AG04450 (cell line): ENCODE measurements around the gene STRN3. TPM values are rescaled to one million over a fixed set of nuclear protein-coding genes. Genes with fewer than 3 reads are reported as not detected.
"Not testable (repeated sequence)": the region's sequence is repeated elsewhere in the genome, so short reads cannot be mapped to it uniquely, and the experiment has no call there.

Source experiments
- CTCF ChIA-PET: fragments of 300-600, 350-600 bp; formaldehyde crosslinking; extraction: SDS; loops from one replicate; lab custom pipeline; 2022; ENCODE audit warnings: antibody characterized with exemption, inconsistent platforms; lab: Charles Lee
- POLR2A ChIA-PET: fragments of 350-600 bp; formaldehyde crosslinking; extraction: SDS; loops from one replicate; lab custom pipeline; 2021; ENCODE audit warnings: antibody characterized with exemption, inconsistent platforms; lab: Yijun Ruan, JAX
- DNase-seq: peaks from one replicate; pipeline ENCODE4 v3.0.0-alpha.2; 2011; ENCODE audit warnings: low read depth, low spot score
- H3K27ac ChIP-seq: one replicate; pipeline ENCODE4 v1.5.1; 2012; ENCODE audit warnings: low read depth, low read length, control low read depth
- H3K27me3 ChIP-seq: one replicate; pipeline ENCODE4 v1.6.0; 2012; ENCODE audit warnings: low read length; ENCODE audit not compliant: control insufficient read depth, insufficient read depth
- H3K4me3 ChIP-seq: 2 replicates; pipeline ENCODE4 v1.5.1; 2011; ENCODE audit warnings: mild to moderate bottlenecking, low read depth, low read length, control low read depth
- H3K9me3 ChIP-seq: 2 replicates; pipeline ENCODE4 v1.5.1; 2012; ENCODE audit warnings: low read length; ENCODE audit not compliant: control insufficient read depth, insufficient read depth
- polyA plus RNA-seq: library from polyadenylated mRNA; depleted of rRNA; stranded (reverse); fragments of >200 nt; gene quantifications from 2 replicates; pipeline ENCODE4 v1.2.3, GENCODE V29; 2011
- TF ChIP-seq, protein P1 (sequence below): IDR thresholded peaks from 2 replicates; pipeline ENCODE4 v1.5.1; 2011; ENCODE audit warnings: low read depth, low read length, control low read depth, inconsistent platforms

The STRN3 gene
- polyA plus RNA-seq, 1 experiment = 41.1 TPM

DNA sequence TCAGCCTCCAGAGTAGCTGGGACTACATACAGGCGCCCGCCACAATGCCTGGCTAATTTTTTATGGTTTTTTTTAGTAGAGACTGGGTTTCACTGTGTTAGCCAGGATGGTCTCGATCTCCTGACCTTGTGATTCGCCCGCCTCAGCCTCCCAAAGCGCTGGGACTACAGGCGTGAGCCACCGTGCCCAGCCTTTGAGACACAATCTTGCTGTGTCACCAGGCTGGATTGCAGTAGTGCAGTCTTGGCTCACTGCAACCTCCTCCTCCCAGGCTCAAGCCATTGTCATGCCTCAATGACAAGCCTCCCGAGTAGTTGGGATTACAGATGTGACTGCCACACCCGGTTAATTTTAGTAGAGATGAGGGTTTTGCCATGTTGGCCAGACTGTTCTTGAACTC lies 21.3 kb upstream of the STRN3 start:
- TF ChIP-seq, protein P1, sequence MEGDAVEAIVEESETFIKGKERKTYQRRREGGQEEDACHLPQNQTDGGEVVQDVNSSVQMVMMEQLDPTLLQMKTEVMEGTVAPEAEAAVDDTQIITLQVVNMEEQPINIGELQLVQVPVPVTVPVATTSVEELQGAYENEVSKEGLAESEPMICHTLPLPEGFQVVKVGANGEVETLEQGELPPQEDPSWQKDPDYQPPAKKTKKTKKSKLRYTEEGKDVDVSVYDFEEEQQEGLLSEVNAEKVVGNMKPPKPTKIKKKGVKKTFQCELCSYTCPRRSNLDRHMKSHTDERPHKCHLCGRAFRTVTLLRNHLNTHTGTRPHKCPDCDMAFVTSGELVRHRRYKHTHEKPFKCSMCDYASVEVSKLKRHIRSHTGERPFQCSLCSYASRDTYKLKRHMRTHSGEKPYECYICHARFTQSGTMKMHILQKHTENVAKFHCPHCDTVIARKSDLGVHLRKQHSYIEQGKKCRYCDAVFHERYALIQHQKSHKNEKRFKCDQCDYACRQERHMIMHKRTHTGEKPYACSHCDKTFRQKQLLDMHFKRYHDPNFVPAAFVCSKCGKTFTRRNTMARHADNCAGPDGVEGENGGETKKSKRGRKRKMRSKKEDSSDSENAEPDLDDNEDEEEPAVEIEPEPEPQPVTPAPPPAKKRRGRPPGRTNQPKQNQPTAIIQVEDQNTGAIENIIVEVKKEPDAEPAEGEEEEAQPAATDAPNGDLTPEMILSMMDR = no peak
- Histone ChIP-seq H3K9me3 (no peaks in the 10 kb centered on the region), H3K27me3 (no peaks in the 10 kb centered on the region), H3K4me3 (no peak overlapping the region), H3K27ac (no peak overlapping the region)
- no peak for DNase-seq
- POLR2A ChIA-PET = no interaction called here
- CTCF ChIA-PET = interaction anchor here (0.7 kb wide), 2 partner anchors 9 to 36 kb away, joined by 4 to 7 read pairs; no protein-coding TSS in a partner anchor

DNA sequence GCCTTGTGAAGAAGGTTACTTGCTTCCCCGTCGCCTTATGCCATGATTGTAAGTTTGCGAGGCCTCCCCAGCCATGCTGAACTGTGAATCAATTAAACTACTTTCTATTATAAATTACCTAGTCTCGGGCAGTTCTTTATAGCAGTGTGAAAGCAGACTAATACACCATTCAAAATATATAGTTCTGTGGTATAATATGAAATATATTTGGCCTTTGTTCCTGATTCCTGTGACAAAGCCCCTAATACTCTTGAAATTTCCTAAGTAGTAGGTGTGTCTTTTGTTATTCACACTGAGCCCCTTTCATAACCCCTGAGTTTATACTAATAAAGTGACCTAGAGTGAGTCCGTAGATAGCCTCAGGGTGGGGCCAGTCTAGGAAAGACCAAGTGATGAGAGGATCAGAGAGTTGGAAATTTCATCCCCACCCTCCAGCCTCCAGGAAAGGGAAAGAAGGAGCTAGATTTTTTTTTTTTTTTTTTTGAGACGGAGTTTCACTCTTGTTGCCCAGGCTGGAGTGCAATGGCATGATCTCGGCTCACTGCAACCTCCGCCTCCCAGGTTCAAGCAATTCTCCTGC lies 19.4 kb upstream of the STRN3 start:
- H3K9me3 ChIP-seq = no peaks in the 10 kb centered on the region
- no peak for DNase-seq
- CTCF ChIA-PET = no interaction called here
- POLR2A ChIA-PET = no interaction called here
- no peaks in the 10 kb centered on the region for H3K27me3 ChIP-seq
- H3K4me3 ChIP-seq = no peak overlapping the region
- TF ChIP-seq, protein P1 = no peak
- H3K27ac ChIP-seq = no peak overlapping the region

DNA sequence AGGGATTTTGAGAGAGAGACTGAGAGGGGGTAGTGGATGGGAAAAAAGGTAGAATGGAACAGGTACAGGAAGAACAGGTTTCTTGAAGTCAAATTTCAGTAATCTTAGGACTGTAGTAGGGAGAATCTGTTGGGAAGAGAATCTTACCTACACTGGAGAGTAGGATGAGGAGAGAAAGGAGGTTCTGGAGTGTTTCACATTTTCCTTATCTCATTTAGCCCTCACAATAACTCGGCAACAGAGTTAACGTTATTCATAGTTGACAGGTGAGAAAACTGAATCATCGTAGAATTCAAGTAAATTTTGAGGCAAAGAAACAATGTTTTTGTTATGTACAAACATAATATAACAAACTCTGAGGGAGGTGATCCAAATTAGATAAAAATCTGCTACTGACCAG lies 17.2 kb upstream of the STRN3 start:
- H3K27me3 ChIP-seq = no peaks in the 10 kb centered on the region
- CTCF ChIA-PET = no interaction called here
- H3K27ac ChIP-seq = no peak overlapping the region
- TF ChIP-seq, protein P1 = no peak
- DNase-seq = no peak
- POLR2A ChIA-PET = interaction anchor here (0.5 to 1.1 kb wide), 2 partner anchors 17 to 338 kb away, joined by 3 to 7 read pairs; no protein-coding TSS in a partner anchor
- H3K9me3 ChIP-seq = no peaks in the 10 kb centered on the region
- H3K4me3 ChIP-seq = no peak overlapping the region

DNA sequence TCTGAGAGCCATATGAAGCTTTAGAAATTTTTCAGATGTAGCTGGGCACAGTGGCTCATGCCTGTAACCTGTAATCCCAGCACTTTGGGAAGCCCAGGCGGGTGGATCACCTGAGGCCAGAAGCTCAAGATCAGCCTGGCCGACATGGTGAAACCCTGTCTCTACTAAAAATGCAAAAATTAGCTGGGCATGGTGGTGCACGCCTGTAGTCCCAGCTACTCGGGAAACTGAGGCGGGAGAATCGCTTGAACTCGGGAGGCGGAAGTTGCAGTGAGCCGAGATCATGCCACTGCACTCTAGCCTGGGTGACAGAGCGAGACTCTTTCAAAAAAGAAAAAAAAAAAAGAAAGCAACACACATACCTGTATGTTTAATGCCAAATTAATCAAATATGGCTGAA lies 16.7 kb upstream of the STRN3 start:
- H3K9me3 ChIP-seq, CTCF ChIA-PET, DNase-seq, H3K27me3 ChIP-seq, H3K4me3 ChIP-seq, H3K27ac ChIP-seq: not testable (repeated sequence)
- POLR2A ChIA-PET = interaction anchor here (1.1 kb wide), 1 partner anchor 16 kb away, joined by 3 read pairs; no protein-coding TSS in a partner anchor

DNA sequence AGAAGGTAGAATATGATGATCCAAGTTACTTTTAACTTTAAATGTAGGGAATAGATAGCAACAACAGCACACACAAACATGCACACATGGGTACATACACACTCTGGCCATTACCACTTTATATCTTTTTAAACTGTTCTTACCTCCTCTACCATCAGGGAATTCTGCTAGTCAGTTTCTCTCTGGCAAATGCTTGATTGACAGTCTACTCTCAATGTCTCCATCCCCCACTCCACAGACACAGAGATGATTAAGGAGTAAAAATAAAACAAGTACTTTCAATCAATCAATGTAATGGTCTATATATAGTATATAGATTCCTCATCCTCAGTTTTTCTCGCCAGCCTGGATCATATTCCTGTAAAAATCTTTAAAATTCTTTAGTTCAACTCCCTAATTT lies 16.1 kb upstream of the STRN3 start:
- Histone ChIP-seq H3K27me3 (no peaks in the 10 kb centered on the region), H3K27ac (no peak overlapping the region), H3K9me3 (no peaks in the 10 kb centered on the region), H3K4me3 (no peak overlapping the region)
- ChIA-PET CTCF (no interaction called here), POLR2A (no interaction called here)
- no peak for DNase-seq
- TF ChIP-seq, protein P1 = no peak
